ENCODE results near the gene NCOA5.

Gene NCOA5

DNA sequence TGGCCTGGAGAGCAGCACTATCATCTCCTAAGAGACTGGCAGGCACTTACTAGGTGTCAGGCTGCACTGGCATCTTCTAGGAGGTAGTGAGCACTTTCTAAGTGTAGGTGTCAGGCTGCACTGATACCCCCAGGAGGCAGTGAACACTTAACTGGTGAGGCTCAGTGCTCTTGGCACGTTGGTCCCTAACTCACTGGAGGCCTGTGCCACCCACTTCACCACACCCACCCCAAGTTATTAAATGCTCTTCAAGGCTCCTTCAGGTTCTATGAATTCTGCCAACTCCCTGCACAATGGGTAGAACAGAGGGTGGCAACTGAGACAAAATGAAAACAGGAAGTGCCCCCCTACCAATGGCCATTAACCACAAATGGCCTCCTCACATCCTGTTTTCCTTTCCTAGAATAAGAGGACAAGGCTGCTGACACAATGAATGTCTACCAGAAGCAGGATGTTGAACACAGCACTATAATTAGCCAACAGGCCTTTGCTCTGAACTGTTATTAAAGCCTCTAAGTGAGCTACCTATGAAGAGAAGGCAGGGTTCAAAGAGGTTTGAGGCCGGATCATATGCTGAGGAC lies 29.4 kb downstream of the NCOA5 start:
- DNase-seq: no peak

- peak; percentile 64 for DNase-seq
Measured at GRCh38 chr20:46058599-46059281, 31.0 kb downstream of the NCOA5 start.

DNA sequence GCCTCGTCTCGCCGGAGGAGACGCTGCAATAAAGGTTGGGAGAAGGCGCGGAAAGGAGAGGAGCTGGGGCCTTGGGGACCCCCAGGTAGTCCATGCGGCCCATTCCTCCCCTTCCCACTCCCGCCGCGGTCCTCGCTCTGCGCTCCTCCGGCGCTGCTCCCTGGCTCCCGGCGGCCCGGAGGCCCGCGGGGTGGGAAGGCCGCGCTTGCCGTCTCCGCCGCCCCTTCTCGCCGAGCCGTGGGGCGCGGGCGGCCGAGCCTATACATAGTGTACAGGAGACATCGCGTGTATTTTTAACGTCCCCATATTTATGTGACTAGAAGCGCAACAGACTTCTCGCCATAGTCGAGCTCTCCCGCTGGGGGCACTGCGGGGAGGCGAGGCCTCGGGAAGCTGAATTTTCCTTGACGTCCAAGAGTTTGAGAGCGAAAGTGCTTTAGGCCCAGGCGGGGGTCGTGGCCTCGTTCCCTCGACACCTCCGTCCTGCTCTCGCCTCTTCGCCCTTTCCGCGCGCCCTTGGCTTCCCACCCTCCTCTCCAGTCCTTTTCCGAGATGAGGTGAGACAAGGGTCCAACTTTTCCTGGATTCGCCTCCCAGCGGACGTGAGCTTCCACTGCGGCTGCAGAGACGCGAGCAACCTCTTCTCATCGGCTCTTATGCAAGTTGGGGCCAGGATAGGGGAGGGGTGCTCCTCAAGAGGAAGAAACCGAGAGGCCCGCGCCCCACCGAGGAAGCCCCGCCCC lies 31.7 kb downstream of the NCOA5 start:
- peak; percentile 75 for DNase-seq

DNA sequence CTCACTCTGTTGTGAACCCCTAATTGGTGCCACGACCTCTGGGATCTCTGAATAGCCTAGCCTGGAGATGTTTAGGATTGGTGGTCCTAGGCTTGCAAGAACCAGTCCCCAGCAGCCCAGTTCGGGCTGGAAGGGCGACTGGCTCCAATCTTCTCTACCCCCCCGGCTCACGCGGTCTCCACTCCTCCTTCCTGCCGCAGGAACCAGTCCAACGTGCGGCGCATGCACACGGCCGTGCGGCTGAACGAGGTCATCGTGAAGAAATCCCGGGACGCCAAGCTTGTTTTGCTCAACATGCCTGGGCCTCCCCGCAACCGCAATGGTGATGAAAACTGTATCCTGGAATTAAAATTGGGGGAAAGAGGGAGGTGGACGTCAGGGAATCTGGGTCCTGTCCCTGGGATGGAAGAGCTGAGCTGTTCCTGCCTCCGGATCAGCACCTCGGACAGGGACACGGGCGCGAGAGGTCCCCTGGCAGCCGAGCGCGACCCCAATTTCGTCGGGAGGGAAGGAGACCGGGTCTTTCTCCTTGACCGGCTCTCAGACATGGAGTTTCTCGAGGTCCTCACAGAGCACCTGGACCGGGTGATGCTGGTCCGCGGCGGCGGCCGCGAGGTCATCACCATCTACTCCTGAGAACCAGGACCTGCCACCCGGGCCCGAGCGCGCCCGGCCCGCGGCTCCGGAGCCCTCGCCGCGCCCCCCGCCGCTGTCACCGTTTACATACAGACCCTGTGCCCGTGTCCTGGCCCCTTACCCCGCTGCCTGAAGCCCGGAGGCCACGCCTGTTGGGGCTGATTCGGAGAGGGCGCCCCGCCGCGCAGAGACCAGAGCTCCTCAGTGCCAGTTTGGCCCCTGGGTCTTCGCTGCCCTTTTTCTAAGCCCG lies 32.5 kb downstream of the NCOA5 start:
- DNase-seq: peak; percentile 76

DNA sequence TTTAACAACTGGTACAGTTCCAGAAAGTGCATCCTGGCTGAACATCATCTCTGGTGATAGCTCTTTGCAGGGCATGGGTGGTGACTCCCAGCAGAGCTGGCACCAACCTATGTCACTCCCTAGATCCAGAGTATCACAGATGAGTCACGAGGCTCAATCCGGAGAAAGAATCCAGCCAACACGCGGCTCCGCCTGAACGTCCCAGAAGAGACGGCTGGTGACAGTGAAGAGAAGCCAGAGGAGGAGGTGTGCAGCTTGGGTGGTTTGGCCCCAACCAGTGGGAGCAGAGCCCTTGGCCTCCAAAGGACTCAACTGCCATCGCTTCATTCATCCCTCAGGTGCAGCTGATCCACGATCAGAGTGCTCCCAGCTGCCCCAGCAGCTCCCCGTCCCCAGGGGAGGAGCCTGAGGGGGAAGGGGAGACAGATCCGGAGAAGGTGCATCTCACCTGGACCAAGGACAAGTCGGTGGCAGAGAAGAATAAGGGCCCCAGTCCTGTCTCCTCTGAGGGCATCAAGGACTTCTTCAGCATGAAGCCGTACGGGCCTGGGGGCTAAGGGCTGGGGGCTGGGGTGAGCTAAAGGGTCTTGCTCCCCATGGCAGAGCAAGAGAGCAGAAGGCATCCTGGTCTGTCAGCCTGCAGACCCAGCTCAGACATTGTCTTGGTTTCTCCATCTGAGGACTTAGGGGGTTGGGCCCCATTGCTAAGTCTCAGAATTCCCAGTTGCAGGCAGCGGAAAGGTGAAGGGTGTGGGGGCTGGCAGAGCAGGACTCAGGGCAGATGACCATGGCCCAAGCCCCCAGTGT lies 33.5 kb downstream of the NCOA5 start:
- no peak for DNase-seq

GRCh38 chr20:46055269-46055668 lies 34.5 kb downstream of the NCOA5 start:
- no peak for DNase-seq

DNA sequence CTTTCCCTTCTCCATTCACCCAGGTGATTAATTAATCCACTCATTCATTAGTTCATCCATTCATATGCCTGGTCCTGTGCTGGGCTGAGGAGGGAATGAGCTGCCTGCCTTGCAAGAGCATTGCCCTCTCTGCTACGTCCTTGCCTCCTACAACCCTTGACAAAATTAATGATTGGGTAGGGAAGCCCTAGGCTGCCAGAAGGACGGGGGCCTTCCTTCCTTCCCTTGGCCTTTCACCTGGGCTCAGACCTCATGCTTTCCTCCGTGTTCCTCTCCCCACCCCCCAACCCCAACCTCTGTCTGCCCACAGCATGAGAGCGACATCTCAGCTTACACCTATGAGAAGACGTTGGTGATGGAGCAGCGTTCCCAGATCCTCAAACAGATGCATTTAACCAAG lies 35.2 kb downstream of the NCOA5 start:
- DNase-seq: no peak

DNA sequence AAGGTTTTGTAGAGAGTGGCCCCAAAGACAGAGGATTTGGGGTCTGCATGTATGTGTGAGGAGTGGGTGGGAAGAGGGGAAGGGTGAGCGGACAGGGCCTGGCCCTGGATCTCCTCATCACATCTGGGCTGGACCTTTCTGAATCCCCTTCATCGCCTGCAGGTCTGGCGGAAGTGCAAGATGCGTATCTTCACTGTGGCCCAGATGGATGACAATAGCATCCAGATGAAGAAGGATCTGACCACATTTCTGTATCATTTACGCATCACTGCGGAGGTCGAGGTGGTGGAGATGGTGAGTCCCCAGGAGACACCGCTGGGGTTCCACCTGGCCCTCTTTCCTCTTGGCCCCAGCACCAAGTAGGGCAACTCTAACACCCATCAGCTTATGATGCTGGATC lies 36.3 kb downstream of the NCOA5 start:
- no peak for DNase-seq

- no peak for DNase-seq
Measured at GRCh38 chr20:46051556-46052308, 38.0 kb downstream of the NCOA5 start.

GRCh38 chr20:46050885-46051284 lies 38.9 kb downstream of the NCOA5 start:
- no peak for DNase-seq

DNA sequence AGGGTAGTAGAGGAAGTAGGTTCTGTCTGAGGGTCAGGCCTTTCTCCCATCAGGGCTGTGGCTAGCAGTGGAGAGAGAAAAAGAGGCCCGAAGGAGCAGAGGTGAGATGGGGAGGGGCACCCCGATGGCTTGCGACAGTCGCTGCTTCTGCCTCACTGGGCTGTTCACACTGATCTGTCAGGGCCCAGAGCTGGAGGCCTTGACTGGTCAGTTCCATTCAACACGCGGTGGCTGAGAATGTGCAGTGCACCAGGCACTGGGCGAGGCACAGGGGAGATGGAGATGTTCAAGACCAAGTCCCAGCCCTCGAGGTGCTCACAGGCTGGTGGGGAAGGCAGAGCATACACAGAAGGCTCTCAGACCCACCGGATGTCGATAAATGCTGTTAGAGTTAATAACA lies 39.3 kb downstream of the NCOA5 start:
- DNase-seq: peak; percentile 29

DNA sequence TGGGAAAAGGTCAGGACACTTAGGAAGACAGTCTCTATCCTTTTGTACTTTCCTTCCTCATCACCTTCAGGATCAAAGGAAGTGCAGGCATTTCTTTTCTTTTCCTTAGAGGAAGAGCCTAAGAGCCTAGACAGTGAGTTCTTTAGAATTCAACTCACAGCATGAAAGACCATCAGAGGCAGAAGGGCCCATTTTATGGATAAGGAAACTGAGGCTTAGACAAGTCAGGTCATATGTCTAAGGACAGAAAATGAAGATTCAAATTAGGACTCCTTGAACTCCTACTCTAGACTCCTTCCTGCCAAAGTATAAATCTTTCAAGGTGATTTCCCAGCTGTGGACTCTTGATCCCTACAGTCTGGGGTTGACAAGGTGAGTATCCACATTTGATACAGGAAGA lies 39.9 kb downstream of the NCOA5 start:
- no peak for DNase-seq

DNA sequence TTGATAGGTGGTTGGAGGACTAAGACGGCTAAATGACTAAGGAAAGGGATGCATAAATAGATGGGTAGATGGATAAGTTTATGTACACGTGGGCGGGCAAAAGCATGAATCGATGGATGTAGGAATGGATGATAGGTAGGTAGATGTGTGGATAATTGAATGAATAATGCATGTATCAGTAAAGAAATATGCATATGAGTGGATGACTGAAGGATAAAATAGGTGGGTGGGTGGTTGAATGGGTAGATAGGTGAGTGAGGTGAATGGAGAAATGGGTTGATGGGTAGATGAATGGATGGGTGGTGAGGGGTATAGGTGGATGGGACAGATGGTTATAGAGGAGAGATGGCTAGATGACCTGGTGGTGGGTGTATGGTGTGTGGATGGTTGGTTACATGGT lies 40.6 kb downstream of the NCOA5 start:
- no peak for DNase-seq

DNA sequence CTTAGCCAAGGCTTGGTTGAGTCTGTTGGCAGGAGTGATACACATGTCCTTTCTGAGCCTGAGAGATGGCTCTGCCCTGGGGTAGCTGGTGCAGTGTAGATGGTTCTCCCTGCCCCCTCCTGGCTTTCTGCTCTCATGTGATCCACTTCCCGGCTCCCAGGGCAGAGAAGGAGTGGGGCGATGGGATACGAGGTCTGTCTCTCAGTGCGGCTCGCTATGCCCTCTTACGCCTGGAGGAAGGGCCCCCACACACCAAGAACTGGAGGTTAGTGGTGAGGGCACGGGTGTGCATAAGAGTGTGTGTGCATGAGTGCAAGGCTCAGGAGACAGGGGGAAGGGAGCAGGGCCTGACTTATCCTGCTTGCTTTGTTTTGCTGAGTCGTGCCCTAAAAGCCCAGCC lies 41.9 kb downstream of the NCOA5 start:
- no peak for DNase-seq

GRCh38 chr20:46046588-46047310 lies 43.0 kb downstream of the NCOA5 start:
- DNase-seq: no peak

DNA sequence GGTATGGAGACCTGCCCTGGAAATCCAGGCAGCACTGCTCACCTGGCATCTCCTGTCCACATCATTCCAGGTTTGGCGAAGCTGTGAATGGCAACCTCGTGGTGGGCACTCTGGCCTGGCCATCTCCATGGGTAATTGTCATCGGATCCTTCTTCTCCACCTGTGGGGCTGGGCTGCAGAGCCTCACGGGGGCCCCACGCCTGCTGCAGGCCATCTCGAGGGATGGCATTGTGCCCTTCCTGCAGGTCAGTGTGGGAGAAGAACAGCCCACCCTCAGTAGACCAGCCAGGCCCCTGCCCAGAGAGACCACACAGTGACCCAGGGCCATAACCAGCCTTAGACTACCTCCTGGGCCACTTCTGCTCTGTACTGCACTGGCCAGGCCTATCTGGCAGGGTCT lies 44.9 kb downstream of the NCOA5 start:
- no peak for DNase-seq

DNA sequence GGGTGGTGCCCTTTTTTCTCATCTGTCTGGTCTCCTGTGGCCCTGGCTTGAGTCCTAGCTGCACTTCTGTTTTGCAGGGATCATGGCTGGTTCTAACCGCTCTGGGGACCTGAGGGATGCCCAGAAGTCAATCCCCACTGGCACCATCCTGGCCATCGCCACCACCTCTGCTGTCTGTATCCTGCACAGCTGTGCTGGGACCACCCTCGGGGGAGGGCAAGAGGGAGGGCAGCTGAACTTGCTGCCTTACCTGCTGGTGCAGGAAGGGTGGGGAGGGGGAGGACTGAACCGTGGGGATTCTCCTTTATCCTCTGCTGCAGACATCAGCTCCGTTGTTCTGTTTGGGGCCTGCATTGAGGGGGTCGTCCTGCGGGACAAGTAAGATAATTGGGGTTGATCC lies 46.2 kb downstream of the NCOA5 start:
- no peak for DNase-seq

DNA sequence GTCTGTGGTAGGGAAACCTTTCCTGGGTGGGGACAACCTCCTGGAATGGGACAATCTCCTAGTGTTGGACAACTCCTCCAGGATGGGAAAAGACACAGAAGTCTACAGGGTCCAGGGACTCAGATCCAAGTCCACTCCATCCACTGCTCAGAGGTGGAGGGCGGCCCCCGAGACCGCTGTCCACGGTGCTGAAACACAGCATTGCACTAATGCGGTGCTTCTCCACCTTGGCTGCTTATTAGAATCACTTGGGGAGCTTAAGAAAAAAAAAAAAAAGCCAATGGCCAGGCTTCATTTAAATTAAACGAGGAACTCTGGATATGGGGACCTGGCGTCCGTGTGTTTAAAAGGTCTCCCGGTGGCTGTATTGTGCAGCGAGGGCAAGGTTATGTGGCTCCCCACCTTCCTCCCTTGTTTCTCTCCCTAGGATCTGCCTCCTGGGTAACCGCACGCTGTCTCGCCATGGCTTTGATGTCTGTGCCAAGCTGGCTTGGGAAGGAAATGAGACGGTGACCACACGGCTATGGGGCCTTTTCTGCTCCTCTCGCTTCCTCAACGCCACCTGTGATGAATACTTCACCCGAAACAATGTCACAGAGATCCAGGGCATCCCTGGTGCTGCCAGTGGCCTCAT lies 48.7 kb downstream of the NCOA5 start:
- DNase-seq: peak; percentile 62

GRCh38 chr20:46037036-46037435 lies 52.7 kb downstream of the NCOA5 start:
- no peak for DNase-seq

- no peak for DNase-seq
Measured at GRCh38 chr20:46036370-46036769, 53.4 kb downstream of the NCOA5 start.

Data from retina (tissue), 1 donor.